ENCODE measurements around the gene SYCP2.
"Not testable (repeated sequence)": the region's sequence is repeated elsewhere in the genome, so short reads cannot be mapped to it uniquely, and the experiment has no call there.

GRCh38 chr20:59957568-59957967, 24.1 kb upstream of the SYCP2 start:
- not testable (repeated sequence) for TF ChIP-seq CTCF (IDR thresholded peaks at IDR 0.05; ENCODE audit: poor library complexity); EZH2 (IDR thresholded peaks at IDR 0.05; ENCODE audit: borderline replicate concordance)
